Heart left ventricle (tissue), 13 donors: ENCODE data around the gene APBB1.

Experiments
- POLR2A ChIP-seq, 2 donors: fragments of 450-650 bp; IDR thresholded peaks; one replicate each; pipeline ENCODE4 v1.6.1; 2017; ENCODE audit warnings: antibody characterized with exemption in 2 of 2, mild to moderate bottlenecking in 2 of 2, moderate library complexity in 2 of 2
- TF ChIP-seq, protein P1 (sequence below), 12 donors: fragments of 200-600 bp; sonication (generic) in 4 of 12; IDR thresholded peaks; one replicate each; pipeline versions ENCODE4 v1.5.0 to v1.8.0; 2018 to 2022; ENCODE audit warnings: antibody characterized with exemption in 12 of 12, mild to moderate bottlenecking in 5 of 12
- donor health status: ischemic (EF 13 %, LVEDD 7.1; RV severe dilation, severe dysfunction).
- donor health status: DM: no; HTN: yes; CAD: no.
- donor health status: DM: no; HTN: no; CAD: no.
- donor health status: ischemic (EF 25% LVEDD 6.9; RV normal size, moderate dysfunction).
- donor health status: ischemic (EF 25% LVEDD 5.7; RV mildly dilated, moderate dysfunction).
- donor health status: ischemic (EF 35%, LVEDD 5.7; RV mildly dilated, moderate dysfunction).
- donor health status: nonischemic (EF 11% LVEDD 7.7; RV severe dilation, severe dysfunction).
- donor health status: DM: yes; HTN: yes; CAD: no.
- donor health status: PGD.
- donor health status: ischemic (EF 29% LVEDD 5.4; RV normal size, mild dysfunction).
- donor health status: nonischemic (EF 23%, LVEDD 6.1; RV moderate dilation, normal function).

GRCh38 chr11:6400431-6401345 lies 18.2 kb downstream of the APBB1 start:
- TF ChIP-seq, protein P1, sequence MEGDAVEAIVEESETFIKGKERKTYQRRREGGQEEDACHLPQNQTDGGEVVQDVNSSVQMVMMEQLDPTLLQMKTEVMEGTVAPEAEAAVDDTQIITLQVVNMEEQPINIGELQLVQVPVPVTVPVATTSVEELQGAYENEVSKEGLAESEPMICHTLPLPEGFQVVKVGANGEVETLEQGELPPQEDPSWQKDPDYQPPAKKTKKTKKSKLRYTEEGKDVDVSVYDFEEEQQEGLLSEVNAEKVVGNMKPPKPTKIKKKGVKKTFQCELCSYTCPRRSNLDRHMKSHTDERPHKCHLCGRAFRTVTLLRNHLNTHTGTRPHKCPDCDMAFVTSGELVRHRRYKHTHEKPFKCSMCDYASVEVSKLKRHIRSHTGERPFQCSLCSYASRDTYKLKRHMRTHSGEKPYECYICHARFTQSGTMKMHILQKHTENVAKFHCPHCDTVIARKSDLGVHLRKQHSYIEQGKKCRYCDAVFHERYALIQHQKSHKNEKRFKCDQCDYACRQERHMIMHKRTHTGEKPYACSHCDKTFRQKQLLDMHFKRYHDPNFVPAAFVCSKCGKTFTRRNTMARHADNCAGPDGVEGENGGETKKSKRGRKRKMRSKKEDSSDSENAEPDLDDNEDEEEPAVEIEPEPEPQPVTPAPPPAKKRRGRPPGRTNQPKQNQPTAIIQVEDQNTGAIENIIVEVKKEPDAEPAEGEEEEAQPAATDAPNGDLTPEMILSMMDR (IDR thresholded peaks at IDR 0.05): no peak
- no peak for TF ChIP-seq POLR2A (IDR thresholded peaks at IDR 0.05)
